Lower leg skin (tissue), 3 donors: ENCODE results near the gene DMD.

Experiments
- POLR2A ChIP-seq, 2 donors: fragments of 450-650 bp; IDR thresholded peaks; one replicate each; pipeline ENCODE4 v1.6.1; 2016 to 2017; ENCODE audit warnings: antibody characterized with exemption in 2 of 2, mild to moderate bottlenecking in 1 of 2, moderate library complexity in 1 of 2
- TF ChIP-seq, protein P1 (sequence below), 3 donors: fragments of 450-650 bp; IDR thresholded peaks; one replicate each; pipeline ENCODE4 v1.5.1; 2016; ENCODE audit warnings: antibody characterized with exemption in 3 of 3, mild to moderate bottlenecking in 3 of 3, moderate library complexity in 2 of 3

DNA sequence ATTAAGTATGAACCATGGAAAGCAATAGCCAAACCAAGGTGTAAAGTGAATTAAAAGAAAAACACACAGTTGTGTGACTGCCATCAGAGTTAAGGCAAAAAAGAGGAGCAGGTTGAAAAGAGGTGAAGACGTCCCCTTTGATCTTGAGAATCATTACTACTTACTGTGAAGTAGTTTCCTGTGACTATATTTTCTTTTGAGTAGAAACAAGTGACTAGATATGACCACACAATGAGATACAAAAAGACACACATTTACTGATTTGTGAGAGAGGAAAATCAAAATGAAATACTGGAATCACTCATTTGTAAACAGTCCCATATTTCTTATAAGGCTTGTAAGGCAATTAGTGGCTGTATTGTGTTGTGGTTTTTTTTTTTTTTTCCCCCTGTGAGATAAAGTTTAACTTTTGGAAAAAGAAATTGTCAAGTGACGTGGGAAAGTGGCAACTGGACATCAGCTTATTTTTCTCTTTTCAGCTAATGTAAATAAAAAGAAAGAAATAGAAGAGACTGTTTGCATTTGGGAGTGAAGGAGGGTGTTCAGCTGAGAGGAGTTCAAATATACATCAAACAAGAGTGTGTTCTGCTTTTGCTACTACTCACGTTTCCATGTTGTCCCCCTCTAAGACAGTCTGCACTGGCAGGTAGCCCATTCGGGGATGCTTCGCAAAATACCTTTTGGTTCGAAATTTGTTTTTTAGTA is 2033.1 kb downstream of the DMD start:
- TF ChIP-seq, protein P1, sequence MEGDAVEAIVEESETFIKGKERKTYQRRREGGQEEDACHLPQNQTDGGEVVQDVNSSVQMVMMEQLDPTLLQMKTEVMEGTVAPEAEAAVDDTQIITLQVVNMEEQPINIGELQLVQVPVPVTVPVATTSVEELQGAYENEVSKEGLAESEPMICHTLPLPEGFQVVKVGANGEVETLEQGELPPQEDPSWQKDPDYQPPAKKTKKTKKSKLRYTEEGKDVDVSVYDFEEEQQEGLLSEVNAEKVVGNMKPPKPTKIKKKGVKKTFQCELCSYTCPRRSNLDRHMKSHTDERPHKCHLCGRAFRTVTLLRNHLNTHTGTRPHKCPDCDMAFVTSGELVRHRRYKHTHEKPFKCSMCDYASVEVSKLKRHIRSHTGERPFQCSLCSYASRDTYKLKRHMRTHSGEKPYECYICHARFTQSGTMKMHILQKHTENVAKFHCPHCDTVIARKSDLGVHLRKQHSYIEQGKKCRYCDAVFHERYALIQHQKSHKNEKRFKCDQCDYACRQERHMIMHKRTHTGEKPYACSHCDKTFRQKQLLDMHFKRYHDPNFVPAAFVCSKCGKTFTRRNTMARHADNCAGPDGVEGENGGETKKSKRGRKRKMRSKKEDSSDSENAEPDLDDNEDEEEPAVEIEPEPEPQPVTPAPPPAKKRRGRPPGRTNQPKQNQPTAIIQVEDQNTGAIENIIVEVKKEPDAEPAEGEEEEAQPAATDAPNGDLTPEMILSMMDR (IDR thresholded peaks at IDR 0.05): no peak
- TF ChIP-seq POLR2A (IDR thresholded peaks at IDR 0.05): no peak
